NT2/D1 (cell line): Measurements from ENCODE around the gene SPINK2.

Experiments
- DNase-seq: peaks from one replicate; pipeline ENCODE4 v3.0.0-alpha.2; 2011; ENCODE audit warnings: low read depth, low spot score
- H3K27me3 ChIP-seq: 2 replicates; pipeline ENCODE4 v1.6.0; 2011; ENCODE audit warnings: mild to moderate bottlenecking; ENCODE audit not compliant: insufficient read length, insufficient read depth
- H3K36me3 ChIP-seq: 2 replicates; pipeline ENCODE4 v1.6.1; 2011; ENCODE audit warnings: mild to moderate bottlenecking, low read length, mixed read lengths; ENCODE audit not compliant: insufficient read depth, insufficient read length
- H3K4me1 ChIP-seq: 2 replicates; pipeline ENCODE4 v1.5.1; 2011; ENCODE audit not compliant: insufficient read depth, insufficient read length
- H3K4me3 ChIP-seq: 2 replicates; pipeline ENCODE4 v1.5.1; 2011; ENCODE audit warnings: low read depth; ENCODE audit not compliant: insufficient read length
- H3K9ac ChIP-seq: 2 replicates; pipeline ENCODE4 v1.6.0; 2011; ENCODE audit warnings: low read depth; ENCODE audit not compliant: insufficient read length
- H3K9me3 ChIP-seq: 2 replicates; pipeline ENCODE4 v1.5.1; 2011; ENCODE audit warnings: mild to moderate bottlenecking, low read length; ENCODE audit not compliant: insufficient read depth
- SUZ12 ChIP-seq: IDR thresholded peaks from 2 replicates; pipeline ENCODE4 v1.6.1; 2011; ENCODE audit not compliant: insufficient read length, insufficient read depth; ENCODE audit errors: extremely low read depth
- YY1 ChIP-seq: IDR thresholded peaks from 2 replicates; pipeline ENCODE4 v1.6.1; 2011; ENCODE audit not compliant: insufficient read length, insufficient read depth
- ZNF274 ChIP-seq: IDR thresholded peaks from 2 replicates; pipeline ENCODE4 v1.6.1; 2011; ENCODE audit warnings: mild to moderate bottlenecking, low read depth, low read length

The SPINK2 gene

DNA sequence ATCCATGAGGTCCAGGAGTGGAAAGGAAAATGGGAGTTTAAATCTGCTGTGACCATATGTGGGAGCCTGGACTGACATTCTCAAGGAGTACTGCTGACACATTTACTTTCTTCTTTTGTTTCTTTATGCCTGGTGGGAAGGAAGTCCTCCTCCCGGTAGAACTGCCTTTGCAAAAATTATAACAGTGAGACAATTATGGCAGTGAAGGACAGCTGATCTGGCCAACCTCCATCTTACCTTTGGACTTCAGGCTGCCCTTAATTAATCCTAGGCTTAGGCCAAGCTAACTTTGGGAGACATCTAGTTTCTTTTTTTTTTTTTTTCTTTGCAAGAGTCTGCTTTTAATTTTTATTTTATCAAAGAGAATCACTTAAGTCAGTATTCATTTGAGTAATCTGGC lies 61.3 kb downstream of the SPINK2 start:
- H3K27me3 ChIP-seq, result no peaks in the 10 kb centered on the region
- no peak overlapping the region for H3K9ac ChIP-seq
- H3K4me3 ChIP-seq, result no peak overlapping the region
- no peaks in the 10 kb centered on the region for H3K9me3 ChIP-seq
- TF ChIP-seq ZNF274, result no peak
- TF ChIP-seq SUZ12, result no peak
- TF ChIP-seq YY1, result no peak
- no peaks in the 10 kb centered on the region for H3K36me3 ChIP-seq
- peaks cover 5% of the 10 kb centered on the region for H3K4me1 ChIP-seq
- no peak for DNase-seq
